ENCODE data around the gene GFOD1. TPM values are rescaled to one million over a fixed set of nuclear protein-coding genes. Genes with fewer than 3 reads are reported as not detected.

GFOD1 gene
- total RNA-seq, 6 experiments from 2014 or later: 2.3 to 4.7 (median 2.9) TPM

DNA sequence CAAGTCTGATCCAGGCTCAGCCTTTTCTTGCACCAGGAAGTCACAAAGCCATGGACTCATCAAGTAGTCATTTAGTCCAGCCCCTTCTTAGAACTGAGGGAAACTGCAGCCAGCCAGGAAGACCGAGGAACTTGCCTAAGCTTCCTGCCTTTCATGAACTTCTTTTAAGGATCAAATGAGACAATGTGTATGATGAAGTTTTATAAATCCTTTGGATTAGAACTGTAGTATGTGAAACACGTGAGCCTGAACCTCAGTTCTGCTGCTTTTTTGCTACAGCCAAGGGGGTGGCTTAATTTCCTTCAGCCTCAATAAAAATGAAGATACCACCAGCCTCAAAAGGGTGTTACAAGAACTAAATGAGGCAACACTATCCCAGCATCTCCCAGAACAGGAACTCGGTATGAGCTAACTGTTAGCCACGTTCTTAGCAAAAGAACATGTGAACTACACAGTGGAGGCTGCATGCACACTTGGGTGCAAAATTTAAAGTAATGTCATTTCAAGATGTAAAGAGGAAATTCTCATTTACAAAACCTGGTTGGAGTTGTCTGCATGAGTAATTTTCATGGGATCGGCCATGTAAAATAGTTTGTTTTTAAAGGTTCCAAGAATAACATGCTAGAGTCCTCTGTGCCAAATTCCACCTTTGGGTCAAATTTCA lies 83.0 kb downstream of the GFOD1 start:
- DNase-seq: peak; percentile 24
- Mint-ChIP-seq H3K4me3 (no peak overlapping the region), H3K27me3 (ENCODE audit: insufficient read depth) (no peaks in the 10 kb centered on the region; the same call in 1 of the 2 replicates), H3K27ac (peak overlapping the region; percentile 71), H3K9me3 (no peaks in the 10 kb centered on the region), H3K36me3 (ENCODE audit: low read depth) (no peaks in the 10 kb centered on the region), H3K4me1 (ENCODE audit: low read depth) (peaks cover 41% of the 10 kb centered on the region)
- no peak for TF ChIP-seq CTCF (IDR thresholded peaks at IDR 0.05)

- H3K27ac Mint-ChIP-seq: no peak overlapping the region
- TF ChIP-seq CTCF (IDR thresholded peaks at IDR 0.05): no peak
- DNase-seq: no peak
- H3K4me3 Mint-ChIP-seq: no peak overlapping the region
- peaks cover 38% of the 10 kb centered on the region for H3K4me1 Mint-ChIP-seq (ENCODE audit: low read depth)
- H3K9me3 Mint-ChIP-seq: no peaks in the 10 kb centered on the region
- no peaks in the 10 kb centered on the region; the same call in 1 of the 2 replicates for H3K27me3 Mint-ChIP-seq (ENCODE audit: insufficient read depth)
- no peaks in the 10 kb centered on the region for H3K36me3 Mint-ChIP-seq (ENCODE audit: low read depth)
Observed at GRCh38 chr6:13402711-13403110, 84.7 kb downstream of the GFOD1 start.

DNA sequence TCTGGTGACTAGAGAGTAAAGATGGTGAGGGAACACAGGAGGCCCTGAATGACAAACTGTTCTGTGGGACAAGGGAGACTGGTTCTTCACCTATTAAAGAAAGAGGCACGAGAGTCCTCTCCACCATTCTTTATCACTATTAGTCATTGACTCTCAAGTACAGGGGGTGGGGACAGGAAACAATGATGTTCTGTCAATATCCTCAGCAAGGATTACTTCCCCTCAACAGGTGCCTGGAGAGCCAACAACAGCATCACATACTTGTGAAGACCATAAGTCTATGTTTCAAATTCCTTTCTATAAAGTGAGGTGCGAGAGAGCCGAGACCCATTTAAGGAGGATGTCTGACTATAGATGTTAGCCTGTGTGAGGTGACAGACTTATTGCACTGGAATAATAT lies 86.6 kb downstream of the GFOD1 start:
- DNase-seq: no peak
- Mint-ChIP-seq H3K27ac (no peak overlapping the region), H3K4me3 (no peak overlapping the region), H3K36me3 (ENCODE audit: low read depth) (no peaks in the 10 kb centered on the region), H3K4me1 (ENCODE audit: low read depth) (peaks cover 28% of the 10 kb centered on the region), H3K9me3 (no peaks in the 10 kb centered on the region), H3K27me3 (ENCODE audit: insufficient read depth) (no peaks in the 10 kb centered on the region)
- TF ChIP-seq CTCF (IDR thresholded peaks at IDR 0.05): no peak

DNA sequence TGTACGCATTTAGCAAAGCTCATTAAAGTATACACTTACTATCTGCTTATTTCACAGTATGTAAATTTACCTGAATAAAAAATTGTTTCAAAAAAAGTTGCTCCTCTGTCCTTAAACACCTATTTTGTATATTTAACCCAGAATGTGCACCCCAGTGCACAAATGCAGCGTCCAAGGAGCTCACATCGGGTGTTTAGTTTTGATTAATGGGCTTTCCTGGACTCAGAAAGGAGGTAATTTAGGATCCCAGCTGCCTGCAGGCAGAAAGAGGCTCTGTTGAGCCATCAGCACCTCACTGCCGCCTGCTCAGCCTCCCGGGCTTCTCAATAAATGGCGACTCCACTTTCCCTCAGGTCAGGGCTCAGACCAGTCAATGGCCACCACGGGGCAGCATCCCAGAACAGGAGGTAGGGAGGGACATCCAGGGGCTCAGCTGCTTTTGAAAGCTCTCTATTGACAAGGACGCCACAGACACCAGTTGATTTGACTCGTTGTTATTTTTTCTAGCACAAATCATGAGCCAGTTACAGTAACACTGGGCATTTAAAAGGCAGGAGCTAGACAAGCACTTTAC lies 88.9 kb downstream of the GFOD1 start:
- no peak for TF ChIP-seq CTCF (IDR thresholded peaks at IDR 0.05)
- no peaks in the 10 kb centered on the region for H3K9me3 Mint-ChIP-seq
- H3K27me3 Mint-ChIP-seq (ENCODE audit: insufficient read depth): no peaks in the 10 kb centered on the region
- H3K4me3 Mint-ChIP-seq: no peak overlapping the region
- no peaks in the 10 kb centered on the region for H3K36me3 Mint-ChIP-seq (ENCODE audit: low read depth)
- H3K27ac Mint-ChIP-seq: no peak overlapping the region
- DNase-seq: no peak
- peaks cover 20% of the 10 kb centered on the region for H3K4me1 Mint-ChIP-seq (ENCODE audit: low read depth)

DNA sequence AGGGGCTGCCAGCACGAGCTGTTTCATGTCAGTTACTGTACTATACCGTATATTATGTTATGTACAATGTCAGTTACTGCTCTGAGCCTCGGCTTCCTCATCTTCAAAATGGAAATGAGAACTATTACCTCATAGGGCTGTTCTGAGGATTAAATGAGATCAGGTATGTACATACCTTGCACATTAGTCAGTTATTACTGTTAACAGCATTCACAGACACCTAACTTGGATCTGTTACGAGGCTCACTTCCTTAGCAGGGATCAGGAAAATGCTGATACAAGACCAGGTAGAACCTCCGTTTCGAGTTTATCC lies 89.4 kb downstream of the GFOD1 start:
- H3K4me1 Mint-ChIP-seq (ENCODE audit: low read depth): peaks cover 18% of the 10 kb centered on the region
- H3K27ac Mint-ChIP-seq: no peak overlapping the region
- H3K4me3 Mint-ChIP-seq: no peak overlapping the region
- TF ChIP-seq CTCF (IDR thresholded peaks at IDR 0.05): 0 out of 2 replicates have a peak, but pooled peaks have one; percentile 7
- DNase-seq: no peak
- H3K27me3 Mint-ChIP-seq (ENCODE audit: insufficient read depth): no peaks in the 10 kb centered on the region
- no peaks in the 10 kb centered on the region for H3K9me3 Mint-ChIP-seq
- H3K36me3 Mint-ChIP-seq (ENCODE audit: low read depth): no peaks in the 10 kb centered on the region
